Lower leg skin (tissue), 3 donors: ENCODE data around the gene MECR.

Experiments used
- CTCF ChIP-seq, 3 donors: fragments of 450-650 bp; IDR thresholded peaks; one replicate each; pipeline ENCODE4 v1.5.1; 2016; ENCODE audit warnings: antibody characterized with exemption in 3 of 3, mild to moderate bottlenecking in 3 of 3, moderate library complexity in 2 of 3
- POLR2A ChIP-seq, 2 donors: fragments of 450-650 bp; IDR thresholded peaks; one replicate each; pipeline ENCODE4 v1.6.1; 2016 to 2017; ENCODE audit warnings: antibody characterized with exemption in 2 of 2, mild to moderate bottlenecking in 1 of 2, moderate library complexity in 1 of 2

- no peak for TF ChIP-seq CTCF (IDR thresholded peaks at IDR 0.05)
- TF ChIP-seq POLR2A (IDR thresholded peaks at IDR 0.05): no peak
Observed at GRCh38 chr1:29183287-29183686, 47.4 kb downstream of the MECR start.
